GM12891 (cell line): ENCODE data around the gene DCAF4.

Experiments used
- PAX5 ChIP-seq: IDR thresholded peaks from 2 replicates; pipeline ENCODE4 v1.6.1; 2011; ENCODE audit warnings: low read length, moderate library complexity, mild to moderate bottlenecking; ENCODE audit not compliant: insufficient read depth, severe bottlenecking
- POLR2A ChIP-seq: IDR thresholded peaks from 2 replicates; pipeline ENCODE4 v1.6.1; 2011; ENCODE audit warnings: low read depth, low read length, control low read depth
- POLR2AphosphoS5 ChIP-seq: IDR thresholded peaks from 2 replicates; pipeline ENCODE4 v1.6.1; 2011; ENCODE audit warnings: low read depth, low read length, control low read depth
- TAF1 ChIP-seq: IDR thresholded peaks from 2 replicates; pipeline ENCODE4 v1.6.1; 2011; ENCODE audit warnings: low read depth, low read length, control low read depth

- TF ChIP-seq POLR2AphosphoS5, result no peak
- TF ChIP-seq POLR2A, result no peak; the same call in none of the 2 replicates
- no peak for TF ChIP-seq TAF1
- TF ChIP-seq PAX5, result no peak
Observed at GRCh38 chr14:72926292-72927028, at the start of gene DCAF4.
